ENCODE results near the gene SLC19A3. TPM values are rescaled to one million over a fixed set of nuclear protein-coding genes. Genes with fewer than 3 reads are reported as not detected.
A peak's percentile ranks its signal among the peaks of the same experiment; 100 is the strongest.

The SLC19A3 gene

GRCh38 chr2:227642656-227643055 lies 75.2 kb downstream of the SLC19A3 start:
- no peaks in the 10 kb centered on the region for H3K4me1 ChIP-seq (ENCODE audit: control insufficient read depth, insufficient read depth, low read depth, low read length)
- H3K4me3 ChIP-seq (ENCODE audit: insufficient read depth in 1 of 2, low read depth in 1 of 2, low read length in 2 of 2): no peak overlapping the region
- H2BK12ac ChIP-seq (ENCODE audit: low read length in 2 of 2): no peak overlapping the region
- H2AK5ac ChIP-seq (ENCODE audit: low read length, severe bottlenecking): no peak overlapping the region
- H2BK15ac ChIP-seq (ENCODE audit: low read depth, poor library complexity, severe bottlenecking): no peak overlapping the region
- H3K18ac ChIP-seq (ENCODE audit: low read depth in 1 of 2, low read length in 2 of 2): no peak overlapping the region
- H3K9ac ChIP-seq (ENCODE audit: low read length): no peak overlapping the region
- H3K14ac ChIP-seq (ENCODE audit: low read length in 2 of 2): no peak overlapping the region
- H3K23ac ChIP-seq (ENCODE audit: low read length in 2 of 2): no peak overlapping the region
- no peak overlapping the region for H3K27ac ChIP-seq (ENCODE audit: low read length, poor library complexity, severe bottlenecking)
- no peak overlapping the region for H2BK5ac ChIP-seq (ENCODE audit: low read depth, low read length, poor library complexity, severe bottlenecking)
- 4% methylated on average over 2 of the region's 2 CpGs for WGBS
- H2AFZ ChIP-seq (ENCODE audit: low read depth, low read length): peak overlapping the region; percentile 42
- no peak overlapping the region for H2BK120ac ChIP-seq (ENCODE audit: low read depth, low read length)
- H3K36me3 ChIP-seq (ENCODE audit: control insufficient read depth in 1 of 2, insufficient read depth in 2 of 2, low read depth in 1 of 2, low read length in 2 of 2): no peaks in the 10 kb centered on the region
- peak; percentile 31 for DNase-seq
- no peak overlapping the region for H4K91ac ChIP-seq (ENCODE audit: low read length)
- no peak overlapping the region for H3K4ac ChIP-seq (ENCODE audit: low read depth in 1 of 2, low read length in 2 of 2)
- no peaks in the 10 kb centered on the region for H3K27me3 ChIP-seq (ENCODE audit: control insufficient read depth in 1 of 2, insufficient read depth in 1 of 2, low read length in 2 of 2)
- no peaks in the 10 kb centered on the region for H3K9me3 ChIP-seq (ENCODE audit: control insufficient read depth, low read length)
- H4K8ac ChIP-seq (ENCODE audit: low read length): peak overlapping the region; percentile 41
- no peak overlapping the region for H3K4me2 ChIP-seq (ENCODE audit: low read length, poor library complexity, severe bottlenecking)
- H3K79me1 ChIP-seq (replicated peaks; ENCODE audit: low read length, poor library complexity, severe bottlenecking): no peaks in the 10 kb centered on the region

- no peak overlapping the region for H4K91ac ChIP-seq (ENCODE audit: low read length)
- H3K4me2 ChIP-seq (ENCODE audit: low read length, poor library complexity, severe bottlenecking): no peak overlapping the region
- no peaks in the 10 kb centered on the region for H3K4me1 ChIP-seq (ENCODE audit: control insufficient read depth, insufficient read depth, low read depth, low read length)
- no peak overlapping the region for H2AFZ ChIP-seq (ENCODE audit: low read depth, low read length)
- no peak overlapping the region for H3K23ac ChIP-seq (ENCODE audit: low read length in 2 of 2)
- H3K9ac ChIP-seq (ENCODE audit: low read length): no peak overlapping the region
- H2BK15ac ChIP-seq (ENCODE audit: low read depth, poor library complexity, severe bottlenecking): no peak overlapping the region
- no peak overlapping the region for H3K27ac ChIP-seq (ENCODE audit: low read length, poor library complexity, severe bottlenecking)
- no peak overlapping the region for H3K18ac ChIP-seq (ENCODE audit: low read depth in 1 of 2, low read length in 2 of 2)
- H3K79me1 ChIP-seq (replicated peaks; ENCODE audit: low read length, poor library complexity, severe bottlenecking): no peaks in the 10 kb centered on the region
- H3K14ac ChIP-seq (ENCODE audit: low read length in 2 of 2): no peak overlapping the region
- H3K36me3 ChIP-seq (ENCODE audit: control insufficient read depth in 1 of 2, insufficient read depth in 2 of 2, low read depth in 1 of 2, low read length in 2 of 2): no peaks in the 10 kb centered on the region
- no peak overlapping the region for H4K8ac ChIP-seq (ENCODE audit: low read length)
- DNase-seq: no peak
- no peak overlapping the region for H3K4ac ChIP-seq (ENCODE audit: low read depth in 1 of 2, low read length in 2 of 2)
- no peak overlapping the region for H2AK5ac ChIP-seq (ENCODE audit: low read length, severe bottlenecking)
- no peak overlapping the region for H2BK12ac ChIP-seq (ENCODE audit: low read length in 2 of 2)
- H2BK5ac ChIP-seq (ENCODE audit: low read depth, low read length, poor library complexity, severe bottlenecking): no peak overlapping the region
- no peaks in the 10 kb centered on the region for H3K27me3 ChIP-seq (ENCODE audit: control insufficient read depth in 1 of 2, insufficient read depth in 1 of 2, low read length in 2 of 2)
- WGBS: 79% methylated on average over 3 of the region's 3 CpGs
- H3K4me3 ChIP-seq (ENCODE audit: insufficient read depth in 1 of 2, low read depth in 1 of 2, low read length in 2 of 2): no peak overlapping the region
- no peaks in the 10 kb centered on the region for H3K9me3 ChIP-seq (ENCODE audit: control insufficient read depth, low read length)
- H2BK120ac ChIP-seq (ENCODE audit: low read depth, low read length): no peak overlapping the region
These were observed 83.6 kb downstream of the SLC19A3 start for GRCh38 chr2:227634201-227634600.

Small RNAs within 50 kb of the gene (small RNA-seq; reads per million reads assigned to genes)
- not detected for gene RNA5SP121 (ENCODE audit: low read depth)

Data from mesenchymal stem cell (in vitro differentiated cells and primary cell).